Activated CD4-positive, alpha-beta T cell treated with anti-CD3 and anti-CD28 coated beads, Interleukin-2, Interleukin-6, amounts not matched to agents 100 ng/mL and 50 ng/mL, durations not matched to agents 16 hours and 8 hours (primary cell): Measurements from ENCODE around the gene RNF112.

Experiments used
- DNase-seq: peaks from one replicate; pipeline ENCODE4 v3.0.0-alpha.2; 2020

The RNF112 gene, protein sequence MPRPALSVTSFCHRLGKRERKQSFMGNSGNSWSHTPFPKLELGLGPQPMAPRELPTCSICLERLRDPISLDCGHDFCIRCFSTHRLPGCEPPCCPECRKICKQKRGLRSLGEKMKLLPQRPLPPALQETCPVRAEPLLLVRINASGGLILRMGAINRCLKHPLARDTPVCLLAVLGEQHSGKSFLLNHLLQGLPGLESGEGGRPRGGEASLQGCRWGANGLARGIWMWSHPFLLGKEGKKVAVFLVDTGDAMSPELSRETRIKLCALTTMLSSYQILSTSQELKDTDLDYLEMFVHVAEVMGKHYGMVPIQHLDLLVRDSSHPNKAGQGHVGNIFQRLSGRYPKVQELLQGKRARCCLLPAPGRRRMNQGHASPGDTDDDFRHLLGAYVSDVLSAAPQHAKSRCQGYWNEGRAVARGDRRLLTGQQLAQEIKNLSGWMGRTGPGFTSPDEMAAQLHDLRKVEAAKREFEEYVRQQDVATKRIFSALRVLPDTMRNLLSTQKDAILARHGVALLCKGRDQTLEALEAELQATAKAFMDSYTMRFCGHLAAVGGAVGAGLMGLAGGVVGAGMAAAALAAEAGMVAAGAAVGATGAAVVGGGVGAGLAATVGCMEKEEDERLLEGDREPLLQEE

DNA sequence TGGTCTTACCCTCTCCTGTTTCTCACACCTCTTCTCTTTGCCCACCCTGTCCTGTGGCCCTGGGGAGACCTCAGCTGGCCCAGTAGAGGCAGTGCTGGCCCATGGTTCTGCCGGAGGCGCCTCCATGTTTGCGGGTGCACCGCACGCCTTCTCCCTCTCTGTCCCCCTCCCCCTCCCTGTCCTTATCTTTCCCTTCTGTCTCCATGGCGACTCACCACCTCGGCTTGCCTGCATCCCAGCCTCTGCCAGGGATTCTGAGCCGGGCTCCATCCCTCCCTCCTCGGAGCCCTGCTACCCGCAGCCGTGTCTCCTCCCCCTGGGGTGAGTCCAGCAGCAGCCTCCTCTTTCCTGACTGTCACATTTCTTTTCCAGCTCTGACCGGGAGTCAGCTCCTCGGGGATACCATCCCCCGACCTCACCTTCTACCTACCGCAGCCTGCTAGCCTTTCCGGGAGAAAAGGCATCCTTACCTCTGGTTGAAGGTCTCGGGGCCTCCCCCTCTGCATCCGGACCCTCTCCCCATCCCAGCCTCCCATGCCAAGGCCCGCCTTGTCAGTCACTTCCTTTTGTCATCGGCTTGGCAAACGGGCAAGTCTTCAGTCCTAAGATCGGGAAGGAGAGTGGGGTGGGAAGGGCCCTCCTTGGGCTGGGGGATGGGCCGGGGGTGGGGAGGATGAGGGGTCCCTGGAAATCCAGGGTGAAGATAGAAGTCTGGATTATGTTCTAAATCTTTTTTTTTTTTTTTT, at the start of gene RNF112:
Gene RNF112 (plus strand): TSS at position 358 of the 746 bp plus-strand sequence. CDS start 177 bp downstream, at position 535.
- no peak for DNase-seq

DNA sequence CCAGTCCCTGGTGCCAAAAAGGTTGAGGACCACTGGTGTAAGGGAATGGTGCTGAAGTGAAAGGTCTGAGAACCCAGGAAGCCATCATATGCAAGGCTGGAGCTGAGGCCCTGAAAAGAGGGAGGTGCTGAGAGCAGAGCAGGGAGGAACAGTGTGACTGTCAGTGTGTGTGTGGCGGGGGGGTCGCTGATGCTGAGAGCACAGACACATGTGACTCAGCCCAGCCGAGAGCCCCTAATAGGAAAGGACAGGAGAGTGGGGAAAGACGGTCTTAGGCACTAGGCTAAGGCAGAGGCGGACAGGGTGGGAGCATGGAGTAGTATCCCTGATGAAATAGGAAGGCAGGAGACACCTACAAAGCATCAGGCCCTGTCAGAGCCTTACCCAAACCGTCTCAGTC, 49.7 kb upstream of the RNF112 start:
- DNase-seq: no peak

DNA sequence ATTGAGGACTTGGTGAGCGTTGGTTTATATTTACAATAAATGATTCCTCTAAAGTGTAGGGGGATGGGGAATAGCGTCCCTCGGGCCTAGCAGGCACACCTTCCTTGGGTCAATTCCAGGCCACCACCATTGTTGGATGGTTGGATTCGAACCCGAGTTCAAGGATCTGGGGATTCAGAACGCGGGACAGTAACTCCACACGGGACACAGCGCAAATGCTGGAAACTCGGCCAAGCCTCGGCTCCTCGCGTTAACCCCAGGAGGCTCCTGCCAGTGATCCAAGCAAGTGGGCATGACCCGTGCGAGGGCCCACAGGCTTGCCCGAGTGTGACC, 49.1 kb upstream of the RNF112 start:
- no peak for DNase-seq

DNA sequence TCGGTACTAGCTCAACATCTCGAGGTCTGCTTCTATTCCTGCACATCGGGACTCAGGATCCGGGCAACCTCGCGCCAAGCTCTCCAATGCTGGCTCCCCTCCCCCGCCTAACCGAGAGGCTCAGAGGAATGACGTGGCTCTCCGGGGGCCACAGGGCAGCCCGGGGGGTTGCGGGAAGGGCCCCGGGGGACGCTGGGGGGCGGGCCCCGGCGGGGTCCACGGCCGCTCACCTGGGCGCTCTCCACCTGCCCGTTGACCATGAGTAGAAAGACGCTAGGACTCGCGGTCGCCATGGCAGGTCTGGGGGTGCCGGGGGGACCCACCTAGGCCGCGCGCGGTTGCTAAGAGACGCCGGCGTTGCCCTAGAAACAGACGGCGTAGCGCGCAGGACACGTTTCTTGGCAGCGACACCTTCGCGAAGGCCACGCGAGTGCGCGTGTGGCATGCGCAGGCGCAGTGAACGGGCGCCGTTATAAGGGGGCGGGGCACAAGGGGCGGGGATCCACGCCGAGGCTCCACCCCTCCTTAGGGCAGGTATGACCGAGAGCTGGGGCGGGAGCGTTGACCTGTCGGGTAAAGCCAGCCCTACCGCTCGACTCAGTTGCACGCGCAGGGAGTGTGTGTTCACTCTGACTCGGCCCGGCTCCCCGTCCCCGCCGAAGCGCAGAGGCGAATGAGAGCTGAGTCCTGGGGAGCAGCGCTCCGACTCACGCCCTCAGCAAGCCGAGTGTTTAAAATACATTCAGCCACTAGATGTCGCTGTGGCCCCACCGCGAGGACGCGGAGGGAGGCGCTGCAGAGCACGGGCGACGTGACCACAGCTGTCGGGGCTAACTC, 48.5 kb upstream of the RNF112 start, which contains the start of gene B9D1:
Gene B9D1 (minus strand): TSS at position 447 of the 837 bp plus-strand sequence. CDS start 154 bp downstream, at position 293.
- DNase-seq: peak; percentile 93

DNA sequence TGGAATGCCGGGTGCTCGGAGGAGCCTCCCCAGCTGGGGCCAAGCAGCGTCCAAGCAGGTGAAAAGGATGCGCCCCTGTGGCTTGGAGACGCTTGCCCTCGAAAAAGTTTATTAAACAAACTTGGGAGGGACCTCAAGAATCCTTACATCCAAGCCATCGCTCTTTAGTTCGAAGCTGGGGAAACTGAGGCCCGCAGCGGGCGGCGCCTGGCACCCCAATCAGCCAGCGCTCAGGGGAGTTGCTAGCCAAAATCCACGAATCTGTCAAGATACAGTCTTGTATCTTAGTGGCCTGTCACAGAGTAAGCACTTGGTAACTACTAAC, 48.0 kb upstream of the RNF112 start:
- no peak for DNase-seq

DNA sequence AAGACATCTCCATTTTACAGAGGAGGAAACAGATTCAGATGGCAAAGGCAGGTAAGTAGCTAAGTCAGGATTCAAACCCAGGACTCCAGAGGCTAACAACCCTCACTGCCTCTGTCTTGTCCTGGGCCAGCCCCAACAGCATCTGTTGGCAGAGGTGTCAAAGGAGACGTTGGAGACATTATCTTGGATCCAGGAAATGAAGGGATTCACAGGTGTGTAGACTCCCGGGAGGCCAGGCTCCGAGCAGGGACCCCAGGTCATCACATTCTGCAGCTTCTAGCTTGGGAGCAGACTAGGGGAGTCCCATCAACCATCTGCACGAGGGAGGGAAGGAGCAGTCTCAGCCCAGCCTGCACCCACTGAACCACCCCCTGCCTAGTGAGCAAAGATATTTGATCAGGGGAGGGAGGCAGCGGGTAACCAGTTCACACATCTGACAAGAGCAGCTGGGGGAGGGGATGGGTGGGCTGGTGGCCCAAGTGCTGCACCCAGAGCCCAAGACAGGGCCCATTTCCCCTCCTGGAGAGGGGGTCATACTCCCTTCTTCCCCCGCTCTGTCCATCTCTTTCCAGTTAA, 47.5 kb upstream of the RNF112 start:
- no peak for DNase-seq

DNA sequence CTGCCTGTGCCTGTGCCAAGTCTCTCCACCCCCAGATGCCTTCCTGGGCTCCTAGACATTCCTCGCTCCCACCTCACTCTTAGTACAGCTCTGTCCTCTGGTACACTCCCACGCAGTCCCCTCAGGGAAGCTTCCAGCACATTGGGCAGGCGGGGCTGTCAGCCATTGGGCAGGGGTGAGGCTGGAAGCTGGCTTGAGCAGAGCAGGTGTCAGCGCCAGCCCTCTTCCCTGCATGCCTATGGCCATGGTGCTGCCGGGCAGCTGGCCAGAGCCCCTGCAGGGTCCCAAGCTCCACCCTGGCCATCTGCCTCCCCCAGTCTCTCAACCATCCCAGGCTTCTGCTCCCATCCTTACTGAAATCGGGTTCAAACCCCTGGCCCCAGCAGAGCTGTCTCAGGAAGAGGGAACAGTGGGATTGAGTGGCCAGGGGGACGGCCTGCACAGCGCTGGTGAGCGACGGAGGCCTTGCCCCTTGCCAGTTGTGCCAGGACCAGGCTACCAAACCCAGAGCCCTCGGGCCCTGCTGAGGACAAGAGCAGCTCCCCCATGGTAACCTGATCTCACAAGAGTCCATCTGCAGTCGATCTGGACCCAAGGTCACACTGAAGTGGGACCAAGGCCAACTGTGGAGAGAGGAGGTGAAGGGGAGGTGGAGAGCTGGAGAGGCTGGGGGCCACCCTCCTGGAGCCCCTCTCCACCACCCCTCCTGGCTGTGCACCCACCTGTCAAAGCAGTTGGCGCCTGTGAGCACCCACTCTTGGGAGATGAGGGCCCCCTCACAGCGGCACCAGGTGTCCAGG, 46.1 kb upstream of the RNF112 start:
- DNase-seq: no peak

DNA sequence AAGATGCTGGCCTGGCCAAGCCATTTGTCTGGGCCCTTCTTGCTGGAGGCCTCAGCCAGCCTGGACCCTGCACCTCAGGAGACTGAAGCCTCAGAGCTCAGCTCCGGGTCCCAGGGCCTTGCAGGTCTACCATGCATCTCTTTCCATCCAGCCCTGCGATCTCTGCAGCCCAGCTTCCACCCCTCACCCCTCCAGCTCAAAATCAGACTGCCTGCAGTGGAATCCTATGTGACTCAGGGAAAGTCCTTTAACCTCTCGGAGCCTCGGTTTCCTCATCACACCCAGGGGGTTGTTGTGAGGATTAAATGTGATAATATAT, 45.6 kb upstream of the RNF112 start:
- no peak for DNase-seq

DNA sequence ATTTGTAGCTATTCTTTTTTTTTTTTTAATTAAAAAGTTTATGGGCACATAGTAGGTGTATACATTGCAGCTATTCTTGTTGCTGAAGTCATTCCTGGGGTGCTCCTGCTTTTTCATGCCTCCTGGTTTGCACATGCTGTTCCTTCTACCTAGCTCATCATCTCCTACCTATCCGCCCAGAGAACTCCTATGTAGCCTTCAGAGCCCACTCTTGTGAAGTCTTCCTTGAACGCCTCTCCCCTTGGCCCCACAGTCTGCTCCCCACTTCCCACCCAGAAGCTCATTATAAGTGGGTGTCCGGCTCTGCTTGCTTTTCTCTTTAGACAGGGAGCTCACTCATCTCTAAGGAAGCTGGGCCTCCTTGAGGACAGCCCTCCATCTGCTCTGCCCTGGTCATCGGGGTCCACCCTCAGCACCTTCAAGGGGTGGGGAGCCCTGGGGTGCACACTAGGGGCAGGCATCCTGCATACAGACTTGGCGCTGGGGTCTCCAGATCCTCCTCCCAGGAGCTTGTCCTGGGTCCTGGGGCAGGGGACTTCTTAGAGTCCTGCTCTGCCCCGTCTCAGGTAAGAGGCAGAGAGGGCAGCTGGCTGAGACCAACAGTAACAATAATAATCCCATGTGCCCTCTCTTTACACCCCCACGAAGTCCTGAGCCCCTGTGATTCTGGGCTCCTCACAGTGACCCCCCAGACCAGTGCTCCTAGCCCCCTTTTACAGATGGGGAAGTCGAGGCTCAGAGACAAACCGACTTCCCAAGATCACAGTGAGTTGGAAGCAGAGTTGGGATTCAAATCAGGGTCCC, 45.0 kb upstream of the RNF112 start:
- DNase-seq: no peak

DNA sequence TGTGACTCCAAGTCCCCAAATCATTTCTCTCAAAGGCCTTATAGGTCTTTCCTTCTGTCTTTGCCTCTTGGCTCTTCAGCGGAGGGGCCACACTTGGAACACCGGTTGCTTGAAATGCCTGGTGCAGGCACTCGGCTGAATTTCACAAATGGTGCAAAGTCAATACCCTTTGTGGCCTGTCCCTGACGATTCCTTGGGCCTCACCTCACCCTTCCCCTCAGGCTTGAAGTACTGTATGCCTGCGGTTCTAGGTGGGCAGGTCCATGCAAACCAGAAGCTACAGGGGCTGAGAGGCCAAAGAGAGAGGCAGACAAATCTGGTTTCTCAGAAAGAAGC, 44.4 kb upstream of the RNF112 start:
- no peak for DNase-seq

DNA sequence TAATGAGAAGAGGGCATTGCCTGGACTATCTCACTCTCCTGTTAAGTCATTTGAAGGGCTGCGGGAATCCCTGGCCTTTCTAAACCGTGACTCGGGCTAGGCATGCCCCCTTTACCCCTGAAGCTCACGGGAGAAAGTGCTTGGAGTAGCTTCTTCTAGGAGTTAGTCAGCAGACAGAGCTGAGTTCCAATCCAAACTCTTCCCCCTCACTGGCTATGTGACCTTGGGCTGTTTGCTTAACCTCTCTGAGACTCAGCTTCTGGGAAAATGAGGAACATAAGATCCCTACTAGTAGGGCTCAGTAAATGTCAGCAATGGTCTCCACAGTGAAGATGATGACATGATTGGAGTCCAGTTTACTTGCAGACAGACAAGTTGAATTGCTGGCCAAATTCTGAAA, 42.8 kb upstream of the RNF112 start:
- DNase-seq: no peak

DNA sequence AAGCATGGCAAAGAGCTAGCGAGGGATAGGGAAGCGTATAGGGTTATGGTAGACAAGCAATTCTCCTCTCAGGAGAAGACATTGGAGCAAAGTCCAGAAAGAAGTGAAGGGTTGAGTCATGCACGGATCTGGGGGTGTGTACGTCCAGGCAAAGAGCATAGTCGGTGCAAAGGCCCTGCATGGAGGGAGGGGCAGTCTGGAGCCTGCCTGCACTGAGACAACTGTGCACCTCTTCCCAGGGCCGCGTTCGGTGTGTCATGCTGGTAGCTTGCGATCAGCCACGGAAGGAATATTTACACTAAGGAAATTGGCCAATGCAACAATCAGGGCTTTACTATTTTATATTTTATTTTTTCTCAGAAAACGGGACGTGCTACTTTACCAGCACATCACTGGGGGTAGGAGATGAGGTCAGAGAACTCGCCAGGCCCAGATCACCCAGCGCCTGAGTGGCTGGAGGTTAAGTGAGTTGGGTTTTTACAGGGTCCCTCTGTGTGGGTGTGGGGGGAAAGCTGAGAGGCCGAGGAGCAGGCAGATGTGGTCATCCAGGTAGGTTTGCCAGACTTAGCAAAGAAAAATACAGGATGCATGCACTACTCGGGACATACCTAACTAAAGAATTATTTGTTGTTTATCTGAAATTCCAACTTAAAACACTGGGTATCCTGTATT, 41.8 kb upstream of the RNF112 start:
- DNase-seq: no peak

DNA sequence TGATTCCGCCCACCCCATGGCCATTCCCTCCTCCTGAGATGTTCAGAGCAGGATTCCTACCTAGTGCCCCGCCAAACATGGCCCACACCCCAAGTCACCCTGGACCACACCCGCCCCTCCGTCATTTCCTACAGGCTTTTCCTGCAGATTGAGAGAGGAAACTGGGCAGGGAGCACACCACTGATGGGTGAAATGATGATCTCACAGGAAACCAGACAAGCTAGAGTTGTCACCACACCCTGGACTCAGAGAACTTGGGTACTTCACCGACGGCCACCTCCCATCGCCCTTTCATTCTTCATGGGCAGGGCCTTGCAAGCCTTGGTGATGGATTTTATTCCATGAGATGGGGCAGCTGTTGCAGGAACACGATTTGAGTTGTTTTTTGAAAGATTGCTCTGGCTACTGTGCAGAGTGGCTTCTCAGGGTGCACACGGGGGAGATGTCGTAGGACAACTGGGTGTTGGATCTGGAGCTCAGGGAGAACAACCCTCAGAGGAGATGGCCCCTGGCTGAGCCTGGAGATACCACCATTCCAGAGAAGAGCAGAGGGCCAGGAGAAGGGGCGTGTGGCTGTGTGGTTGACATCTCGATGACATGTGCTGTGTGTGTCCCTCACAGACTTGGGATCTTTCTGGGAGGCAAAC, 41.1 kb upstream of the RNF112 start:
- DNase-seq: peak; percentile 51

DNA sequence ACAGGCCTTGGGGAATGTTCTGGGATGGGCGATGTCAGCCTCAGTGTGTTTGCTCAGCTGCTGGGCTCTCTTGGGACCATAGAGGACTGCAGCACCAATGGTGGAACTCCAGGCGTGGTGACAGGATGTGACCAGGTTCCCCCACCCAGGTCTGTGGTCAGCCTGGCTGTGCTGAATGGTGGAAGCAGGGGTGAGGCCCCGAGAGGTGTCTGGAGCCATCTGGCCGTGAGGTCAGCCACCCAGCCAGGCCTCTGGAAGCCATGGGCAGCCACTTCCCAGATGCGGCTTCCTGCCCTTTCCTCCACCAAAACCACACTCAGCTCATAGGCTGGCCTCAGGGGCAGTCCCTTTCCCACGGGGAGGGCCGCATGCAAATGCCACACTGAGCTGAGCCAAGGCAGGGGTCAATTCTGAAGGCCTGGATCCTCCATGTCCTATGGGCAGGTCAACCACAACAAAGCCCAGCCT, 40.5 kb upstream of the RNF112 start:
- DNase-seq: peak; percentile 26

DNA sequence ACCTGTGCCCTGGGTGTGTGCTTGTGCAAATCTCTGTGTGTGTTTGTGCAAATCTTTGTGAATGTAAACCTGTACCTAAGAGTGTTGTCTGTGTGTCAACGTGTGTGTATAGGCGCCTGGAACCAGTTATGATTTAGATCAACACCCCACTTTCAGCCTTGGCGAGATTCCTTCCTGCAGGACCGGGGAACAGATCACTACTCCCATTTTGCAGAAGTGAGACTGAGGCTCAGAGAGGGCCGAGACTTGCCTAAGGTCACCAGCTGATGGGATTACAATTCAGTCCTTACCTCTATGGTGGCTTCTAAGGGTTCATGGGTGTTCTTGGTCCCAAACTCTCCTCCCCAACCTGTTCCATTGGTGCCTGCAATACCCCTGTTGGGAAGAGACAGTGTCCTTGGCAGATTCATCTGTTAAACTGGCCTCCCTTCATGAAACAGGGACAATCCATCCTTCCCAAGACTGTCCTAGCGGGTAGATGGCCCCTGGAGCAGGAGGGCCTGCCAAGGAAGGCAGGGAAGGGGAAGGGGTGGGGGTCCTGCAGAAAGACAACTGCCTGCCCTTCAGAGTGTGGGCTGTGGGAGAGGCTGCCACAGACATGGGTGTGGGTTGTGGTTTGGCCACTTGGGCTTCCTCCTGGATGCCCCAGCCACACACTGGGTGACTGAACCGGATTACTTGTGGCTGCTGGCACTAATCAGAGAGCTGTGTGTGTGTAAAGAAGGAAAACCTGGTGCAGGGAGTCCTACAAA, 39.6 kb upstream of the RNF112 start:
- DNase-seq: no peak

DNA sequence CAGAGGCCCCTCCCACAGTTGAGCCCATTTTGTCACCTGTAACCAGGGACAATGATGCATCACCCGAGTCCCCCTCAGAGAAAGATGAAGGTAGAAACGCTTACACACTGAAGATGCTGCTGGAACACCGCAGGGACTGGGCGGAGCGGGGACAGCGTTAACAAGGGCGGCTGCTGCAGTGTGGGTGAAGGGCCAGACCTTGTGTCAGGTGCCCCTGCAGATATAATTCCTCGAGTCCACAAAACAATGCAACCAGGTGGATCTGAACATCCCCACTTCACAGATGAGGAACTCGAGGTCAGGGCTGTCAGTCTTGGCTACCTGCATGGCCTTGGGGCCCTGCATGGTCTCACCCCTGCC, 39.0 kb upstream of the RNF112 start:
- DNase-seq: no peak

DNA sequence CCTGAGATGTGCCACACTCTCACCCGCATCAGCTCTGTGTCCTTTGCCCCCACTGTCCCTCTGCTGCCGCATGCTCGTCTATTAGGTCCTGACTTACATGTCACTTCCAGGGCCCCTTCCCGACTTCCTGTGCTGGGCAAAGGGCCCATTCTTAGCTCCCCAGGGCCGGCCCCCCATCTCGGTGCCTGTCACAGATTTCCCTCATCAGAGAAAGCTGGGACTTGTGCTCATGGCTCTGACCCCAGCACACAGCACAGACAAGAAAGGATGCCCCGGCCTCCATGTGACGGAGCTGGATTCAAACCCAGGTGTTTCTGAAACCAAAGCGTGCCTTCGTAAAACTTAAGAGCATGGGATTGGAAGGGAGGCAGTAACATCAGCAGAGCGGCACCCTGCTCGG, 38.6 kb upstream of the RNF112 start:
- no peak for DNase-seq

DNA sequence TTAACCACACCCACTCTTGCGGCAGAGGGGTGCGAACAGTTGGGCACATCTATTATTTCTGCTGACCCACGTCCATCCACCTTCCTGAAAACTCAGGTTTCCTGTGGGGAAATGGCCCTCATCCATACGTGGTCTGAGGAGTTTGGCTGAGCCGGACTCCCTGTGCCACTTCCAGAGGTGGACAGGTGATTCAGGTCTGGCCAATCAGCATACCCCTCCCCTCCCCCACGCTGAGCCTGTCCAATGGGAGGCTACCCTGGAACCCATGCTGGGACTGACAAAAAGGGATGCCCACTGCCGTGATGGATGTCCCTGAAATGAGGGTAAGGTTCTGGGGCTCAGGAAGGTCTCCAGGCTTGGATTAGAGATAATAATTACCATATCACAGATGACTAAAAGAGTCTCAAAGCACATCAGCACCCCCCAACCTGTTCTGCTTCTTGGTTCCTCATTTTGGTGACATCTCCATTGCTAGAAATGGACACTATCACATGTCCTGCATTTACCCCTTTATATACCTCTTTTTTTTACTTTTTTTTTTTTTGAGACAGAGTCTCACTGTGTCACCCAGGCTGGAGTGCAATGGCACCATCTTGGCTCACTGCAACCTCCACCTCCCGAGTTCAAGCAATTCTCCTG, 38.0 kb upstream of the RNF112 start:
- DNase-seq: no peak

DNA sequence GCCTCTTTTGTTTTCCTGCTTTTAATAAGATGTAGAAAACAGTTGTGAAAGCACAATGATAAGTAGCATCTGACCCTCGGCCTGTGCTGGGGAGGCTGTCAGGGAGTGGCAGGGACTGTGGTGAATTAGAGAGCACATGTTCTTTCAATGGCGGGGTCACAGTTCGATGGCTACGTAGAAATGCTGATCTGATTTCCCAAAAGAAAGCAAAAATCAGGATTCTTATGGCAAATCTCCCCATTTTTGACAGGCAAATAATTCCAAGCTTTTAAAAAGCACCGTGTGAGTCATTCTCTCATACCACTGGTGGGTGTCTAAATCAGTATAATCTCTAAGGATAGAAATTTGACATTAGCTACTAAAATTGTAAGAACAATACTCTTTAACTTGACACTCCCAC, 36.9 kb upstream of the RNF112 start:
- no peak for DNase-seq
